HepG2 (cell line): ENCODE data around the gene CHST10. TPM values are rescaled to one million over a fixed set of nuclear protein-coding genes. Genes with fewer than 3 reads are reported as not detected.

Source experiments
- ATAC-seq: fragments of 200-7000 bp; cut with Tn5 transposase; 3 replicates; pipeline ENCODE4 v1.9.1; 2020; ENCODE audit warnings: mild to moderate bottlenecking, moderate library complexity
- BruUV-seq: library from RNA; stranded (reverse); fragments of 400-500 nt; replicated peaks from 2 replicates; lab custom pipeline; 2021; lab: Mats Ljungman, UMichigan
- CTCF ChIA-PET: fragments of 300-600 bp; formaldehyde crosslinking; extraction: SDS; loops from one replicate; lab custom pipeline; 2021; ENCODE audit warnings: low total read pairs, inconsistent platforms, low intra/inter-chr PET ratio; lab: Yijun Ruan, JAX
- POLR2A ChIA-PET: fragments of 350-600 bp; sonication (Branson Sonifier 250); formaldehyde crosslinking; loops from one replicate; lab custom pipeline; 2020; ENCODE audit warnings: antibody characterized with exemption, inconsistent platforms; lab: Yijun Ruan, JAX
- DNase-seq: peaks from one replicate; pipeline ENCODE4 v3.0.0-alpha.2; 2015; ENCODE audit warnings: low spot score
- FAIRE-seq: peaks from 3 replicates; lab custom pipeline; 2011; peaks lifted over from hg19 to GRCh38; lab: Jason Lieb, UNC
- H2AFZ ChIP-seq: one replicate; pipeline ENCODE4 v1.6.1; 2011; ENCODE audit warnings: low read length, inconsistent platforms
- H3K27ac ChIP-seq: fragments of 300-600 bp; 3 replicates; pipeline ENCODE4 v1.8.0; 2011; ENCODE audit warnings: mixed run types, mild to moderate bottlenecking, mixed read lengths, low read length, inconsistent platforms; ENCODE audit not compliant: insufficient read depth; ENCODE audit errors: extremely low read length
- H3K27me3 ChIP-seq, 2 experiments: fragments of 200-600 bp in 1 of 2; 2 replicates in 1 of 2; 3 replicates in 1 of 2; pipeline versions ENCODE4 v1.6.0 to v1.8.0; 2011; ENCODE audit warnings: low read length in 2 of 2, mild to moderate bottlenecking in 2 of 2, moderate library complexity in 2 of 2, inconsistent platforms in 1 of 2; ENCODE audit not compliant: insufficient read depth in 2 of 2, control insufficient read depth in 1 of 2
- H3K36me3 ChIP-seq, 2 experiments: fragments of 200-600 bp in 1 of 2; replicated peaks in 1 of 2; 2 replicates in 1 of 2; 3 replicates in 1 of 2; pipeline versions ENCODE4 v1.5.1 to v1.8.0; 2011; ENCODE audit warnings: low read length in 2 of 2, inconsistent platforms in 1 of 2; ENCODE audit not compliant: insufficient read depth in 2 of 2, control insufficient read depth in 1 of 2
- H3K4me1 ChIP-seq: 2 replicates; pipeline ENCODE4 v1.5.1; 2012; ENCODE audit warnings: low read length, inconsistent platforms; ENCODE audit not compliant: insufficient read depth
- H3K4me2 ChIP-seq: 2 replicates; pipeline ENCODE4 v1.6.0; 2011; ENCODE audit warnings: low read depth, low read length, inconsistent platforms
- H3K4me3 ChIP-seq, 3 experiments: fragments of 200-600 bp in 1 of 3; sonication (generic), shearing (Covaris generic) in 1 of 3; replicated peaks in 1 of 3; 2 replicates each; pipeline ENCODE4 v1.5.1; 2011 to 2016; ENCODE audit warnings: low read length in 3 of 3, inconsistent platforms in 2 of 3, low read depth in 2 of 3, mild to moderate bottlenecking in 2 of 3, control low read depth in 1 of 3, mixed read lengths in 1 of 3; ENCODE audit not compliant: insufficient read depth in 1 of 3
- H3K79me2 ChIP-seq: one replicate; pipeline ENCODE4 v1.6.1; 2011; ENCODE audit warnings: low read length, inconsistent platforms; ENCODE audit not compliant: insufficient read depth
- H3K9ac ChIP-seq: 2 replicates; pipeline ENCODE4 v1.6.0; 2011; ENCODE audit warnings: mild to moderate bottlenecking, low read depth, low read length, inconsistent platforms; ENCODE audit not compliant: insufficient read depth
- H3K9me3 ChIP-seq: 2 replicates; pipeline ENCODE4 v1.5.1; 2012; ENCODE audit warnings: mild to moderate bottlenecking, low read length
- H4K20me1 ChIP-seq: 2 replicates; pipeline ENCODE4 v1.6.0; 2011; ENCODE audit warnings: inconsistent platforms, mild to moderate bottlenecking, low read length, moderate library complexity; ENCODE audit not compliant: insufficient read depth
- CHCHD3 ChIP-seq: sonication (generic); formaldehyde crosslinking; IDR thresholded peaks from 2 replicates; pipeline ENCODE4 v1.8.0; 2022; ENCODE audit warnings: mild to moderate bottlenecking, missing genetic modification reagents, moderate library complexity
- ELF4 ChIP-seq: sonication (generic); formaldehyde crosslinking; IDR thresholded peaks from 2 replicates; pipeline ENCODE4 v1.5.0; 2020; ENCODE audit warnings: missing genetic modification reagents, mild to moderate bottlenecking, moderate library complexity, borderline replicate concordance
- GMEB1 ChIP-seq: sonication (generic); formaldehyde crosslinking; IDR thresholded peaks from 2 replicates; pipeline ENCODE4 v1.5.1; 2020; ENCODE audit warnings: missing genetic modification reagents, mild to moderate bottlenecking, borderline replicate concordance
- HMGXB3 ChIP-seq: sonication (generic); formaldehyde crosslinking; IDR thresholded peaks from 2 replicates; pipeline ENCODE4 v1.4.0; 2020; ENCODE audit warnings: missing genetic modification reagents, borderline replicate concordance
- JUNB ChIP-seq: sonication (generic); formaldehyde crosslinking; IDR thresholded peaks from 2 replicates; pipeline ENCODE4 v1.8.0; 2022; ENCODE audit warnings: missing genetic modification reagents, mild to moderate bottlenecking, borderline replicate concordance
- MAFG ChIP-seq: sonication (generic); formaldehyde crosslinking; IDR thresholded peaks from 2 replicates; pipeline ENCODE4 v1.5.1; 2020; ENCODE audit warnings: mild to moderate bottlenecking, missing genetic modification reagents
- TAF15 ChIP-seq: fragments of 200-400 bp; formaldehyde crosslinking; IDR thresholded peaks from one replicate; pipeline ENCODE4 v1.6.1; 2018; ENCODE audit warnings: mild to moderate bottlenecking, low read depth, low read length; ENCODE audit not compliant: poor library complexity, severe bottlenecking
- ZBTB42 ChIP-seq: sonication (generic); formaldehyde crosslinking; IDR thresholded peaks from 2 replicates; pipeline ENCODE4 v1.5.0; 2020; ENCODE audit warnings: mild to moderate bottlenecking, missing genetic modification reagents
- ZNF17 ChIP-seq: sonication (generic); formaldehyde crosslinking; IDR thresholded peaks from 2 replicates; pipeline ENCODE4 v1.5.0; 2020; ENCODE audit warnings: mild to moderate bottlenecking, missing genetic modification reagents
- ZNF501 ChIP-seq: sonication (generic); formaldehyde crosslinking; IDR thresholded peaks from 2 replicates; pipeline ENCODE4 v1.5.1; 2020; ENCODE audit warnings: mild to moderate bottlenecking, moderate library complexity, missing genetic modification reagents
- WGBS: methylation state at CpG from one replicate; pipeline ENCODE4 v1.1.6; 2017; ENCODE audit warnings: low lambda C conversion rate; 5-methylcytosine and 5-hydroxymethylcytosine counted together
- in situ Hi-C: cut with HindIII; loops from 2 replicates; pipeline ENCODE4 v1.10.0; 2017; ENCODE audit warnings: low pct_unique_long_range_greater_than_20kb; ENCODE audit not compliant: extremely low pct_ligation_motif_present
- intact Hi-C: fragments of 100-400 bp; cut with micrococcal nuclease; formaldehyde crosslinking; loops from one replicate; pipeline ENCODE4 v1.10.0; 2022; ENCODE audit not compliant: unreplicated experiment
- polyA plus RNA-seq, 8 experiments: library from polyadenylated mRNA; depleted of rRNA in 3 of 8; stranded (reverse) in 7 of 8; unstranded in 1 of 8; fragments of >200 nt; fragmentation: Illumina TruSeq in 4 of 8; extraction: Trizol in 4 of 8; gene quantifications; 2 replicates each; pipeline versions ENCODE4 v1.2.1 to v1.2.3, GENCODE V29; 2011 to 2016; ENCODE audit warnings: low read depth in 4 of 8, missing spikeins in 1 of 8, mixed read lengths in 1 of 8; ENCODE audit not compliant: insufficient read depth in 1 of 8
- total RNA-seq, 5 experiments: library from RNA; depleted of rRNA; stranded (reverse); fragments of >200 nt; fragmentation: Illumina TruSeq; extraction: Trizol; gene quantifications; 2 replicates each; pipeline ENCODE4 v1.2.3, GENCODE V29; 2016; ENCODE audit warnings: low read depth in 1 of 5
- TF ChIP-seq, protein P1 (sequence below): sonication (generic); formaldehyde crosslinking; IDR thresholded peaks from 2 replicates; pipeline ENCODE4 v1.8.1; 2022; ENCODE audit warnings: low read depth, mild to moderate bottlenecking, missing genetic modification reagents
- TF ChIP-seq, protein P2 (sequence below): sonication (generic); formaldehyde crosslinking; IDR thresholded peaks from 2 replicates; pipeline ENCODE4 v1.8.0; 2022; ENCODE audit warnings: missing genetic modification reagents, mild to moderate bottlenecking, inconsistent platforms, borderline replicate concordance

Gene CHST10
- total and polyA plus RNA-seq, 2 of the 13 experiments (the other 11 are each of a cell fraction or from before 2014, with no cell fraction given): 10.5 to 14.2 TPM

DNA sequence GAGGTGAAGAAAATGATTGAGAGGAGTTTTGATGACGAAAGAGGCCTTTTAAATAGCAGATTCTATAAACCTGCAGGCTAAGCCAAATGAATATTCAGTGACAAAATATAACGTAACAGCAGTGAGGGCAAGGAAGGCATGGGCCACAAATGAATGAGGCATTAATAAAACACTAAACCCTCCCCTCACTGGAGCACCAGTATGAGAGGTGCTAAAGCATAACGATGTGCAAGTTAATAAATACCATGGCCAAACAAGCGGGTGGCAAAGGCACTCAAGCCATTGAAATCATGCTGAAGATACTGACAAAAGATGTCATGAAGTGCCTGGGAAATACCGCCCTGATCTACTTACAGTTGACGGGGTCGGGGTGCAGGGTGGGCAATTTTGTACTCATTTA, 64.9 kb downstream of the CHST10 start (continued):
- TF ChIP-seq JUNB (CRISPR knock-in tag) (no peak), ZBTB42 (no peak)
- TF ChIP-seq, all 625 proteins: peak for 0

DNA sequence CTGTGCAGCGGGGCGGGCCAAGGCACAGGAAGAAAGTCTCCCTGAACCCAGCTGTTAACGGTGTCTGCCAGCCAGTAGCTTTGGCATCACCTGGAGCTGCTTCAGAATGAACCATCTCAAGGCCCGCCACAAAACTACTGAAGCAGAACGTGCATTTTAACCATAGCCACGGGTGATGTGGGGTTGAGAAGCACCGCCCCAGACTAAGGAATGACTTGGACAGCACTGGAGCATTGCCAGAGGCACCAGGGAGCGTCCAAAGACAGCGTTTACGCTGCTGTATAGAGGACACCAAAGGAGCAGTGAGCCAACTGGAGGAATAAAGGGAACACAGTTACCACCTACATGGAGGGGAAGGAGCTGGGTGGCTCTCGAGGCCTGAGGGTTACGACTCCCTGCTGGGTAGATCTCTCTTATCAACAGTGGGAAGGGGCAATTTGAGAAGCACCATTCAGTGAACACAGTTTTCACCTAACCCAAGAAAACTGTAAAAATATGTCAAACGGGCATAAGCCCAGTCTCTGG, 66.7 kb downstream of the CHST10 start:
- Histone ChIP-seq H3K27me3 (peaks cover 0 to 4% of the 10 kb centered on the region in 2 experiments; a peak in 2 of 5 replicates), H3K4me1 (no peaks in the 10 kb centered on the region), H3K9ac (no peak overlapping the region), H3K36me3 (no peaks in the 10 kb centered on the region), H3K9me3 (no peaks in the 10 kb centered on the region), H3K4me2 (no peak overlapping the region), H3K27ac (no peak overlapping the region), H3K79me2 (no peaks in the 10 kb centered on the region), H3K4me3 (no peak overlapping the region), H4K20me1 (no peaks in the 10 kb centered on the region), H2AFZ (no peak overlapping the region)
- no peak for DNase-seq
- POLR2A ChIA-PET: no interaction called here
- intact Hi-C loops (no loop called here), in situ Hi-C loops (no loop called here)
- CTCF ChIA-PET: no interaction called here
- no peak for ATAC-seq
- no TSS peak for BruUV-seq
- FAIRE-seq: no peak
- 6% methylated on average over 12 of the region's 13 CpGs for whole genome bisulfite sequencing
- TF ChIP-seq MAFG (CRISPR knock-in tag) (no peak), ZNF501 (CRISPR knock-in tag) (no peak), ZNF17 (CRISPR knock-in tag) (no peak), TAF15 (no peak), ELF4 (CRISPR knock-in tag) (no peak), HMGXB3 (CRISPR knock-in tag) (no peak), CHCHD3 (CRISPR knock-in tag) (no peak), GMEB1 (CRISPR knock-in tag) (no peak)
- TF ChIP-seq, protein P1, sequence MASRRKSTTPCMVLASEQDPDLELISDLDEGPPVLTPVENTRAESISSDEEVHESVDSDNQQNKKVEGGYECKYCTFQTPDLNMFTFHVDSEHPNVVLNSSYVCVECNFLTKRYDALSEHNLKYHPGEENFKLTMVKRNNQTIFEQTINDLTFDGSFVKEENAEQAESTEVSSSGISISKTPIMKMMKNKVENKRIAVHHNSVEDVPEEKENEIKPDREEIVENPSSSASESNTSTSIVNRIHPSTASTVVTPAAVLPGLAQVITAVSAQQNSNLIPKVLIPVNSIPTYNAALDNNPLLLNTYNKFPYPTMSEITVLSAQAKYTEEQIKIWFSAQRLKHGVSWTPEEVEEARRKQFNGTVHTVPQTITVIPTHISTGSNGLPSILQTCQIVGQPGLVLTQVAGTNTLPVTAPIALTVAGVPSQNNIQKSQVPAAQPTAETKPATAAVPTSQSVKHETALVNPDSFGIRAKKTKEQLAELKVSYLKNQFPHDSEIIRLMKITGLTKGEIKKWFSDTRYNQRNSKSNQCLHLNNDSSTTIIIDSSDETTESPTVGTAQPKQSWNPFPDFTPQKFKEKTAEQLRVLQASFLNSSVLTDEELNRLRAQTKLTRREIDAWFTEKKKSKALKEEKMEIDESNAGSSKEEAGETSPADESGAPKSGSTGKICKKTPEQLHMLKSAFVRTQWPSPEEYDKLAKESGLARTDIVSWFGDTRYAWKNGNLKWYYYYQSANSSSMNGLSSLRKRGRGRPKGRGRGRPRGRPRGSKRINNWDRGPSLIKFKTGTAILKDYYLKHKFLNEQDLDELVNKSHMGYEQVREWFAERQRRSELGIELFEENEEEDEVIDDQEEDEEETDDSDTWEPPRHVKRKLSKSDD (CRISPR knock-in tag): no peak
- TF ChIP-seq, protein P2, sequence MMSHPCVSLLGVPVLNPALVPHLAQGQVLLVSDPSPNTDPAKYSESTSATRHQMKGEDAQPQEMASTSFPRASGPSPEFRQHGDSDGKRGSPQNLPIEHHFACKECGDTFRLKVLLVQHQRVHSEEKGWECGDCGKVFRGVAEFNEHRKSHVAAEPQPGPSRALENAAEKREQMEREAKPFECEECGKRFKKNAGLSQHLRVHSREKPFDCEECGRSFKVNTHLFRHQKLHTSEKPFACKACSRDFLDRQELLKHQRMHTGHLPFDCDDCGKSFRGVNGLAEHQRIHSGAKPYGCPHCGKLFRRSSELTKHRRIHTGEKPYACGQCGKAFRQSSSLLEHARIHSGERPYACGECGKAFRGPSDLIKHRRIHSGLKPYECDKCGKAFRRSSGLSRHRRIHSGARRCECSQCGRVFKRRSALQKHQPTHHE (CRISPR knock-in tag): no peak
